GM10266 (cell line): ENCODE data around the gene GNAL.
A peak's percentile ranks its signal among the peaks of the same experiment; 100 is the strongest.
"Not testable (repeated sequence)": the region's sequence is repeated elsewhere in the genome, so short reads cannot be mapped to it uniquely, and the experiment has no call there.

ENCODE experiments used
- DNase-seq: peaks from one replicate; pipeline ENCODE4 v3.0.0; 2012; ENCODE audit errors: extremely low spot score
- TF ChIP-seq, protein P1 (sequence below): IDR thresholded peaks from 2 replicates; pipeline ENCODE4 v1.5.1; 2012; ENCODE audit warnings: mild to moderate bottlenecking, low read depth; ENCODE audit not compliant: control insufficient read depth, insufficient read depth; ENCODE audit errors: missing control alignments

Gene GNAL

DNA sequence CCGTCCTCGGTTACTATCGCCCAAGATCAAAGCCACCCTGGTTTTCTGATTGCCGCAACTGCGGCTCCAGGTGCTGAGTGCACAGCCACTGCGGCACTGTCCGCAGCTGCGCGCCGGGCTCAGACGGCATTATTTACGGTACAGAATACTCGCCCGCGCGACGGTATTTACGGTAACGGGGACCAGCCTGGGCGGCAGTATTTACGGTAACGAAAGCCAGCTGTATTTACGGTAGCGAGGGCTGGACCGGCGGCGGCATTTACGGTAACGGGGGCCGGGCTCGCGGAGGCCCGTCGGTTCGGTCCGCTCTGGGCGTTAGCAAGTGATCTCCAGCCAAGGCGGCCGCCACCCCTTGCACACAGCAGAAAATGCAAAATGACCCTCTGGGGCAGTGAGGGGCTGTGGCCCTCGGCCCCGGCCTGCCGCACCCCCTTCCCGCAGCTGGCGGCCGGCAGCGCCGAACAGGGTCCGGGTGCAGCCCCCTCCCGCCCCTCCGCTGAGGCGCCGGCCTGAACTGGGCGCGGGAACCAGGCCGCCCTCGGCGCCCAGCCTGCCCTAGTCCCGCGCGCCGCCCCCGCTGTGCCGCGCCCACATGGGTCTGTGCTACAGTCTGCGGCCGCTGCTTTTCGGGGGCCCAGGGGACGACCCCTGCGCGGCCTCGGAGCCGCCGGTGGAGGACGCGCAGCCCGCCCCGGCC, at the start of gene GNAL:
GNAL (plus strand) TSS at position 293 of the 697 bp plus-strand sequence; CDS start at position 593, 300 bp downstream.
- TF ChIP-seq, protein P1, sequence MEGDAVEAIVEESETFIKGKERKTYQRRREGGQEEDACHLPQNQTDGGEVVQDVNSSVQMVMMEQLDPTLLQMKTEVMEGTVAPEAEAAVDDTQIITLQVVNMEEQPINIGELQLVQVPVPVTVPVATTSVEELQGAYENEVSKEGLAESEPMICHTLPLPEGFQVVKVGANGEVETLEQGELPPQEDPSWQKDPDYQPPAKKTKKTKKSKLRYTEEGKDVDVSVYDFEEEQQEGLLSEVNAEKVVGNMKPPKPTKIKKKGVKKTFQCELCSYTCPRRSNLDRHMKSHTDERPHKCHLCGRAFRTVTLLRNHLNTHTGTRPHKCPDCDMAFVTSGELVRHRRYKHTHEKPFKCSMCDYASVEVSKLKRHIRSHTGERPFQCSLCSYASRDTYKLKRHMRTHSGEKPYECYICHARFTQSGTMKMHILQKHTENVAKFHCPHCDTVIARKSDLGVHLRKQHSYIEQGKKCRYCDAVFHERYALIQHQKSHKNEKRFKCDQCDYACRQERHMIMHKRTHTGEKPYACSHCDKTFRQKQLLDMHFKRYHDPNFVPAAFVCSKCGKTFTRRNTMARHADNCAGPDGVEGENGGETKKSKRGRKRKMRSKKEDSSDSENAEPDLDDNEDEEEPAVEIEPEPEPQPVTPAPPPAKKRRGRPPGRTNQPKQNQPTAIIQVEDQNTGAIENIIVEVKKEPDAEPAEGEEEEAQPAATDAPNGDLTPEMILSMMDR: no peak
- DNase-seq: peak; percentile 80

DNA sequence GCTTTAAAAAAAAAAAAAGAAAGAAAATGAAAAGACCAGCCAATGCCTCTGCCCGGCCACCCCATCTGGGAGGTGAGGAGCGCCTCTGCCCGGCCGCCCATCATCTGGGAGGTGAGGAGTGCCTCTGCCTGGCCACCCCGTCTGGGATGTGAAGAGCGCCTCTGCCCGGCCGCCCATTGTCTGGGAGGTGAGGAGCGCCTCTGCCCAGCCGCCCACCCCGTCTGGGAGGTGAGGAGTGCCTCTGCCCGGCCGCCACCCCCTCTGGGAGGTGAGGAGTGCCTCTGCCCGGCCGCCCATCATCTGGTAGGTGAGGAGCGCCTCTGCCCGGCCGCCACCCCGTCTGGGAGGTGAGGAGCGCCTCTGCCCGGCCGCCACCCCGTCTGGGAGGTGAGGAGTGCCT, 41.8 kb upstream of the GNAL start:
- DNase-seq: not testable (repeated sequence)

DNA sequence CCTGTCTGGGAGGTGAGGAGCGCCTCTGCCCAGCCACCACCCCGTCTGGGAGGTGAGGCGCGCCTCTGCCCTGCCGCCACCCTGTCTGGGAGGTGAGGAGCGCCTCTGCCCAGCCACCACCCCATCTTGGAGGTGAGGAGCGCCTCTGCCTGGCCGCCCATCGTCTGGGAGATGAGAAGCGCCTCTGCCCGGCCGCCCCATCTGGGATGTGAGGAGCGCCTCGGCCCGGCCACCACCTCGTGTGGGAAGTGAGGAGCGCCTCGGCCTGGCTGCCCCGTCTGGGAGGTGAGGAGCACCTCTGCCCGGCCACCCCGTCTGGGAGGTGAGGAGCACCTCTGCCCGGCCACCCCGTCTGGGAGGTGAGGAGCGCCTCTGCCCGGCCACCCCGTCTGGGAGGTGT, 41.3 kb upstream of the GNAL start:
- DNase-seq: not testable (repeated sequence)

DNA sequence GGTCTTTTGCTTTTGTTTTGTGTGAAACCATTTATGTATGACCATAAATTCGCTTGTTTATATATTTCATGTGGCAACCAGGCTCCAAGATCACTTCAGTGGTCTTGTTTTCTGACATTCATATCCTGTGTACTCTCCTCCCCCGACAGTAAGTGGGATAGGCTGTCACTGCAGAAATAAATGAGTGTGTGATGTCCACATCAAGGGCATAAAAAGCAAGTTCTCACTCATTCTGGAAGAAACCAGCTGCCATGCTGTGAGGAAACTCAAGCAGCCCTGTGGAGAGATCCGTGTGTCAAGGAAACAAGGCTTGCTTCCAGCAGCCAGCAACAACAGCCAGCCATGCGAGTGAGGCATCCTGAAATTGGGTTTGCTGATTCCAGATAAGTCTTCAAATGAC, 39.2 kb upstream of the GNAL start:
- TF ChIP-seq, protein P1: no peak
- no peak for DNase-seq

DNA sequence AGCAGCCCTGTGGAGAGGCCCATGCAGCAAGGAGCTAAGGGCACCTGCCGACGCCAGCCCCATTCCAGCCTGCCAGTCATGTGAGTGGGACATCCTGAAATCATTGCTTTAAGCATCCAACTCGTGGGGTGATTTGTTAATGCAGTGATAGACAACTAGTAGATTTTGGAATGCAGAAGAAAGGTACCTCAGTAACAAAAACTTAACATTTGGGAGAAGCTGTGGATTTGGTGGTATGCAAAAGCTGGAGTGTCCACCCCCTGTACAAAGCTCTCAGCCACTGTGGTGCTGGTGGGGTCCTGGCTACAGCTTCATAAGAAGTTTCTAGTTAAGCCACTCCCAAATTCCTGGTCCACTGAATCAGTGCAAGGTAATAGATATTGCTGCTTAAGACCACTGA, 37.2 kb upstream of the GNAL start:
- TF ChIP-seq, protein P1: no peak
- DNase-seq: no peak

DNA sequence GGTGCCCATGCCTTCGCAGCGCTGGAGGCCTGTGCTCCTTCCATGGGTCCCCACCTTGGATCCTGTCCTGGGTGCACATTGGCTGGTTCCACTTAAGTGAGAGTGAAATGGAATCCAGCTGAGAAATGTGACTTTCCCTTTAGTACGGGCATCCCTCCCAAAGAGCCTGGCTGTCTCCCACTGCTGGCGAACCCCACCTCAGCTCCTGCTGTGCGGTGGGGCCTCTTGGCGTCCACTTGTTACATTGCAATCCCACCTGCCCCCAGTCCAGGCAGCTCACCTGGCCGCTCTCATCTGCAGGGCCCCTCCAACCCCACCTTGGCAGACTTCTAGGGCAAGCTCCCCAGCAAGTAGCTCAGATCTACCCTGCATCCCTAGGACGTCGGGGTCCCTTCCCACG, 35.5 kb upstream of the GNAL start:
- DNase-seq: no peak
- TF ChIP-seq, protein P1: no peak

DNA sequence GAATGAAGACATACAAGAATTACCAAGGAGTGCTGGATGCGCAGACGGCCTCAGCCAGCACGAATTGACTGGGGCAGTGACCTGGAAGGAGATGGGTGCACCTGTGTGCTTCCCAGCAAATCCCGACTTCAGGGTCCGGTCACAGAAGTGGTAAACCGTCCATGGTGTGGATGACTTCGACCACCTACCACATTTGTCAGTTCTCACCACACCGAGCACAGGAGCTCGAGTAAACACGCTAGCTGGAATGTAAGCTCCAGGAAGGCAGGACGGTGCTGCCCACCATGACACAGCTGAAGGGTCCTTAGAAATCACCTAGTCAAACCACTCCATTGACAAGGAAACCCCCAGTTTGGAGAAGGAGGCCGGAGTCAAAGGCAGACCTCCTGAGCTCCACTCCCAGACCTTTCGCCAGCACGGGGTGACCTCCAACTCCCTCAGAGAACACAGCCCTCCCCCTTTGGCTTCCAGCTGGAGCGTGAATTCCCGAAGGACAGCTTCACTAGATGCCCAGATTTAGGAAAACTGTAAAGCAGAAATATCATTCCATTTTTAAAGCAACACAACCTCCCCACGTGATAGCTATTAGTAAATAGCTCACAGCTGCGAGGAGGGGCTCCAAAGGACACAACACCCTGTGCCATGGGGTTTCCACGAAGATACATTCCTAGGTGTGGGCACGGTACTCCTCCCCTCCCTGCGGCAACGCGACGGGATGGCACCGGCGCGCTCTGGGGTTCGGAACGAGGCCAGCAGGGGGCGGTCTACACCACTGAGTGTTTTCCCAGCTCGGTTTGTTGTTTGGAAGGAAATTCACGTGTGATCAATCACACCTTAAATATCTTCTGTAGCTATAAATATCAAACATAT, 34.1 kb upstream of the GNAL start:
- TF ChIP-seq, protein P1: peak; percentile 81
- peak; percentile 67 for DNase-seq

DNA sequence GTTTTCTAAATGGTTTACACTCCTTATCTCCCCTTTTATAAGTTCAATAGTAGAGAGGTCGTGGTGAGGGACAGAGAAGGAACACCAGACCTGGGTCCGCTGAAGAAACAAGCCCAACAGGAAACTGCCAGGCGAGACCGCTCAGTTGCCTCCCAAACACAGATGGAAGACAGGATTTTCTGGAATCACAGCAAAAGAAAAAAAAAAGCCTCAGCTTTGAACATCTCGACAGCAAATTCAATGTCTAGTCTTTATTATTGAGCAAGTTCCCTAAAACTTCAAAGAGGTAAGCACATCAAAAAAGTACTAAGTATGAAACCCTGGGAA, 33.5 kb upstream of the GNAL start:
- TF ChIP-seq, protein P1: no peak
- no peak for DNase-seq
